Measurements from ENCODE around the gene PSENEN.

- no peak for TF ChIP-seq EZH2 (IDR thresholded peaks at IDR 0.05; ENCODE audit: low read length, missing control alignments)
- TF ChIP-seq, protein P1, sequence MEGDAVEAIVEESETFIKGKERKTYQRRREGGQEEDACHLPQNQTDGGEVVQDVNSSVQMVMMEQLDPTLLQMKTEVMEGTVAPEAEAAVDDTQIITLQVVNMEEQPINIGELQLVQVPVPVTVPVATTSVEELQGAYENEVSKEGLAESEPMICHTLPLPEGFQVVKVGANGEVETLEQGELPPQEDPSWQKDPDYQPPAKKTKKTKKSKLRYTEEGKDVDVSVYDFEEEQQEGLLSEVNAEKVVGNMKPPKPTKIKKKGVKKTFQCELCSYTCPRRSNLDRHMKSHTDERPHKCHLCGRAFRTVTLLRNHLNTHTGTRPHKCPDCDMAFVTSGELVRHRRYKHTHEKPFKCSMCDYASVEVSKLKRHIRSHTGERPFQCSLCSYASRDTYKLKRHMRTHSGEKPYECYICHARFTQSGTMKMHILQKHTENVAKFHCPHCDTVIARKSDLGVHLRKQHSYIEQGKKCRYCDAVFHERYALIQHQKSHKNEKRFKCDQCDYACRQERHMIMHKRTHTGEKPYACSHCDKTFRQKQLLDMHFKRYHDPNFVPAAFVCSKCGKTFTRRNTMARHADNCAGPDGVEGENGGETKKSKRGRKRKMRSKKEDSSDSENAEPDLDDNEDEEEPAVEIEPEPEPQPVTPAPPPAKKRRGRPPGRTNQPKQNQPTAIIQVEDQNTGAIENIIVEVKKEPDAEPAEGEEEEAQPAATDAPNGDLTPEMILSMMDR (conservative IDR thresholded peaks at IDR 0.05 in 1 of 2, IDR thresholded peaks at IDR 0.05 in 1 of 2; ENCODE audit: low read depth in 1 of 2, low read length in 2 of 2): no peak
Measured at GRCh38 chr19:35731353-35731752, 14.1 kb upstream of the PSENEN start.

Data from fibroblast of lung (primary cell).